HG02981 (cell line): Measurements from ENCODE around the gene SEZ6.

ENCODE experiments used
- ATAC-seq: cut with Tn5 transposase; IDR thresholded peaks from one replicate; pipeline ENCODE4 v1.9.1; 2021; ENCODE audit warnings: mild to moderate bottlenecking, moderate library complexity; ENCODE audit not compliant: unreplicated experiment

Gene SEZ6

DNA sequence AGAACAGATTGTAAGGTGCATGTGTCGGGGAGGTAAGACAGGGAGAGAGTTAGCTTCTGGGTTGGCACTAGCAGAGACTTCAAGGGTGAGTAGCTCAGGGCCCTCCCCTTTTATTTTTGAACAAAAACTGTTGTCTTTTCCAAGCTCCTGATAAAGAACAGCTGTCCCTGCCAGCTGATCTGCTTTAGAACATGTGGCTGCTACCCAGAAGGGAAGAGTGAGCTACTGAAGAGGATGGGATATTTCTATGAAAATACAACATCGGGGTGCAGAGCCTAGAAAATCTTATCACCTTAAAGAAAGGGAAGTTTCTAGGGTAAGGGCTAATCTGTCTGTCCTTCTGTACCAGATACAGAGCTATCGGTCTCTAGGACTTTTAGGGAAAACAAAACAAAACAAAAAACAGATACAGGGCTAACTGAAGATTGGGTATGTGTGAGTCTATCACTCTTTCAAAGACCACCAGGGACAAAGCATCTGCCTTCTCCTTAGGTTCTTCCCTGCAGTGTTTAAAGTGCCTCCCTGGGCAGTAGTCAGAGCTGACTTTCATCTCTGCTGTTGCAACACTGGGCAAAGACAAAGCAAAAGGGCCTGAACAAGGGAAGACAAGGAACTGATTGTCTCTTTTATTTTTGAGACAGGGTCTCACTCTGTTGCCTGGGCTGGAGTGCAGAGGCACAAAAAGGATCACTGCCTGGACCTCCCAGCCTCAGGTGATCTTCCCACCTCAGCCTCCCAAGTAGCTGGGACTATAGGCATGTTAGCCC is 97.9 kb downstream of the SEZ6 start:
- no peak for ATAC-seq

DNA sequence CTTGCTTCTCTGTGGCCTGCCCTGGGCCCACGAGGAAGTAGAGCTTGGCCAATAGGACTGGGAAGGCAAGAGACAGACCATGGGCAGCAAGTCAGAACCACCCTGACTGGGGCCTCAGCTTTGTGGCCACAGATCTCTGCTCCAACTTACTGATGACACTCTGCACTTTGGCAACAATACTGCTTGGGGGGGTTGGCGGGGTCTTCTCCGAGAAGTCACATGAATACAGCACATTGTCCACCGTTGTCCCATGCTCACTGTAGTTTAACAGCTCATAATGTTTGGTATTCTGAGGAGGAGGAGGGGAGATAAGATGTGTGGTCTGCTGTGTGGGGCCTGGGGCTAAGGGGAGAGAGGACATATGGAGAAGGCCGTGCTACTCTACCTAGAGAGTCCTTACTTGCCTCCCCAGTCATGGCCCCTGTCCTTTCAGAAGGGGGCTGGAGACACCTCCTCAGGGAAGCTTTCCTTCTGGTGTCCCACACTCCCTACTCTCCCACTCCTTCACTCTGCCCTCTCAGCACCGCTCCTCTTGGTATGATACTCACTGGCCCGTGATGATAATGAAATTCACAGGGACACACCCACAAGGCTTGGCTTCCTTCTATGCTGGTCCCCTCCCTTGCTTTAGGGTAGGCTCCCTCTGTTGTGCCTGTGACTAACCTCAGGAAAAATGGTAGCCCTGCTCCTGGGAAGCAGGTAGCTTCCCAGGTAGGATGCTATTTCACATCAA is 99.0 kb downstream of the SEZ6 start:
- ATAC-seq, result no peak

DNA sequence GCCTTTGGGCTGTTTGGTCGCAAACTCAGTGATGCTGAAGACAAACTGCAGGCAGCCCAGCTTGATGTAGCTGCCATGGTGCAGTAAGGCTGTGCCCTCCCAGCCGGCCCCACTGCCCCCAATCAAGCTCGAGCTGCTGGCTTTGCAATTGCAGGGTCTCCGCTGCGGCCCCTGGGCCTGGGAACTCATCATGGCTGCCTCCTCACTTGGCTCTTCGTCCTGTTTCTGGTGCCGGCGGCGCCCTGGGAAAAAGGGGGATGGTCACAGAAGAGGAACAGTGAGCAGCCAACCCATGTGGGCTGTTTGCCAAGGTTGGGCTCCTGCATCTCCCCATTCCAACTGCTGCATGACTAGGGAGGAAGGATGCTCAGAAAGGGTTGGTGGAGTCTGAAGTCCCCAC is 99.6 kb downstream of the SEZ6 start:
- ATAC-seq, result no peak
